ENCODE data around the gene FAM117A. TPM values are rescaled to one million over a fixed set of nuclear protein-coding genes. Genes with fewer than 3 reads are reported as not detected.

FAM117A gene
- total and polyA plus RNA-seq, 2 of the 8 experiments (the other 6 are each of a cell fraction or from before 2014, with no cell fraction given), result 28.4 to 45.7 TPM

- no peak overlapping the region for H3K56ac ChIP-seq (replicated peaks; ENCODE audit: insufficient read length, low read depth, low read length)
- no peak overlapping the region for H2BK15ac ChIP-seq (ENCODE audit: low read length)
- no peak overlapping the region for H3K4me2 ChIP-seq (ENCODE audit: insufficient read depth in 1 of 2, low read depth in 2 of 2, low read length in 2 of 2)
- H3K18ac ChIP-seq (ENCODE audit: extremely low read depth, low read length), result no peak overlapping the region
- CTCF ChIA-PET (ENCODE audit: partially characterized antibody), result interaction anchor here (0.9 to 19.2 kb wide), 11 partner anchors 16 to 310 kb away, joined by 3 to 228 read pairs (median 4); partner anchors contain the start of gene NXPH3
- H3K23me2 ChIP-seq (ENCODE audit: low read depth, low read length), result no peaks in the 10 kb centered on the region
- no peak overlapping the region for H4K91ac ChIP-seq (replicated peaks; ENCODE audit: insufficient read length, low read length)
- H3K4me3 ChIP-seq (ENCODE audit: extremely low read depth in 1 of 4, insufficient read depth in 2 of 4, low read depth in 3 of 4, low read length in 4 of 4), result no peak overlapping the region
- no peak overlapping the region for H3K4ac ChIP-seq (replicated peaks; ENCODE audit: insufficient read length, low read depth, low read length)
- H3K27ac ChIP-seq (ENCODE audit: low read depth, low read length), result no peak overlapping the region
- peaks cover 0 to 2% (median 0%) of the 10 kb centered on the region in 4 experiments; a peak in 2 of 7 replicates for H3K4me1 ChIP-seq (replicated peaks in 1 of 4; ENCODE audit: control insufficient read depth in 3 of 4, insufficient read depth in 4 of 4, low read length in 3 of 4)
- no peak overlapping the region for H4K8ac ChIP-seq (ENCODE audit: extremely low read depth, insufficient read depth, low read length)
- no peak overlapping the region for H3K14ac ChIP-seq (ENCODE audit: insufficient read length)
- H2BK120ac ChIP-seq (replicated peaks; ENCODE audit: low read depth, low read length), result no peak overlapping the region
- no peaks in the 10 kb centered on the region for H3K9me3 ChIP-seq (ENCODE audit: insufficient read depth in 2 of 2, low read depth in 1 of 2, low read length in 1 of 2)
- FAIRE-seq (no peak), DNase-seq (ENCODE audit: low read depth in 1 of 2, low spot score in 2 of 2) (no peak)
- no peak overlapping the region for H4K5ac ChIP-seq (ENCODE audit: insufficient read length, low read depth, low read length)
- no peak overlapping the region for H2AFZ ChIP-seq (ENCODE audit: low read length)
- no peak for TF ChIP-seq TEAD4 (IDR thresholded peaks at IDR 0.05; ENCODE audit: low read depth, low read length)
- TF ChIP-seq, protein P1, sequence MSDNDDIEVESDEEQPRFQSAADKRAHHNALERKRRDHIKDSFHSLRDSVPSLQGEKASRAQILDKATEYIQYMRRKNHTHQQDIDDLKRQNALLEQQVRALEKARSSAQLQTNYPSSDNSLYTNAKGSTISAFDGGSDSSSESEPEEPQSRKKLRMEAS (IDR thresholded peaks at IDR 0.05), result 0 out of 2 replicates have a peak, but pooled peaks have one; percentile 11
- no peaks in the 10 kb centered on the region for H3K79me1 ChIP-seq (ENCODE audit: low read depth, low read length)
- no peak overlapping the region for H2BK5ac ChIP-seq (ENCODE audit: low read depth, low read length)
- H3K79me2 ChIP-seq (ENCODE audit: control insufficient read depth in 1 of 2, insufficient read depth in 2 of 2, low read length in 2 of 2), result no peaks in the 10 kb centered on the region
- H2BK20ac ChIP-seq (ENCODE audit: low read length), result no peak overlapping the region
- H4K20me1 ChIP-seq (replicated peaks in 1 of 2; ENCODE audit: control insufficient read depth in 1 of 2, insufficient read depth in 2 of 2, low read length in 2 of 2), result no peaks in the 10 kb centered on the region
- 87% methylated on average over 9 of the region's 10 CpGs; no CpG with 5 or more reads in 1 of the 2 experiments for WGBS, 2 experiments (ENCODE audit: extremely low coverage in 1 of 2, insufficient coverage in 1 of 2, insufficient read length in 1 of 2, insufficient replicate concordance in 2 of 2, low coverage in 1 of 2, low lambda C conversion rate in 2 of 2, missing lambda C conversion rate in 1 of 2)
- H2AK5ac ChIP-seq (ENCODE audit: low read depth, low read length), result no peak overlapping the region
- H2BK12ac ChIP-seq (ENCODE audit: low read depth, low read length), result no peak overlapping the region
- H3K9ac ChIP-seq (replicated peaks in 1 of 4; ENCODE audit: extremely low read depth in 1 of 4, low read depth in 3 of 4, low read length in 3 of 4), result no peak overlapping the region
- H3K36me3 ChIP-seq (ENCODE audit: control insufficient read depth in 2 of 4, insufficient read depth in 4 of 4, low read length in 3 of 4), result no peaks in the 10 kb centered on the region
- POLR2A ChIA-PET (ENCODE audit: partially characterized antibody), result interaction anchor here (1.0 to 1.2 kb wide), 2 partner anchors 8 to 12 kb away, joined by 3 read pairs; no protein-coding TSS in a partner anchor
- no peaks in the 10 kb centered on the region; a peak in 2 of 7 replicates for H3K27me3 ChIP-seq (replicated peaks in 1 of 4; ENCODE audit: control insufficient read depth in 3 of 4, extremely low read depth in 1 of 4, insufficient read depth in 3 of 4, low read length in 3 of 4)
- H3K23ac ChIP-seq (ENCODE audit: insufficient read length), result no peak overlapping the region
Measured at GRCh38 chr17:49687878-49688491, 75.9 kb downstream of the FAM117A start.

Data from H1 (cell line).